Gastrocnemius medialis (tissue), 4 donors: ENCODE measurements around the gene TAOK3.

Experiments
- CTCF ChIP-seq, 5 experiments: fragments of 450-650 bp in 3 of 5; fragments of 200-600 bp in 2 of 5; sonication (generic) in 2 of 5; IDR thresholded peaks in 4 of 5; conservative IDR thresholded peaks in 1 of 5; 1 replicate in 4 of 5; 2 replicates in 1 of 5; pipeline ENCODE4 v1.5.1; 2016 to 2019; ENCODE audit warnings: antibody characterized with exemption in 5 of 5, mild to moderate bottlenecking in 3 of 5, moderate library complexity in 3 of 5
- POLR2A ChIP-seq, 2 donors: fragments of 450-650 bp; IDR thresholded peaks; one replicate each; pipeline ENCODE4 v1.6.1; 2017; ENCODE audit warnings: antibody characterized with exemption in 2 of 2, mild to moderate bottlenecking in 2 of 2, moderate library complexity in 2 of 2

DNA sequence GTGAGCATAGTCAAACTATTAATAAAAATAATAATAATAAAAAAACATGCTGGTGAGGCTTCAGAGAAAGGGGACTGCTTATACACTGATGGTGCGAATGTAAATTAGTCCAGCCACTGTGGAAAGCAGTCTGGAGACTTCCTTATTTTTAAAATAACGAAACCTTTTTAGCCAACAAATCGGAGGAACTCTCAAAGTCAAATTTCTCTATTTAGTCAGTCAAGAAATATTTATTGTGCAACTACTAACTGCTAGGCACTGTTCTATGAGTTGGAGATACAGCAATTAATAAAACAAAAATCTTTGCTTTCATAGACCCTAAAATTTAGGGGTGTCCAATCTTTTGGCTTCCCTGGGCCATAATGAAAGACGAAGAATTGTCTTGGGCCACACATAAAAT, 10.8 kb downstream of the TAOK3 start:
- TF ChIP-seq CTCF (IDR thresholded peaks at IDR 0.05 in 4 of 5, conservative IDR thresholded peaks at IDR 0.05 in 1 of 5) (no peak), POLR2A (IDR thresholded peaks at IDR 0.05) (no peak)
